PFSK-1 (cell line): Measurements from ENCODE around the gene ZHX3.

ENCODE experiments used
- FOXP2 ChIP-seq: optimal IDR thresholded peaks from 2 replicates; pipeline ENCODE3; 2011; ENCODE audit warnings: borderline replicate concordance, control low read depth, inconsistent platforms; ENCODE audit not compliant: insufficient read depth; ENCODE audit errors: extremely low read length, extremely low read depth
- POLR2AphosphoS5 ChIP-seq: IDR thresholded peaks from 2 replicates; pipeline ENCODE4 v1.6.1; 2012; ENCODE audit warnings: low read depth, mild to moderate bottlenecking, control low read depth, low read length, moderate library complexity
- SIN3A ChIP-seq: IDR thresholded peaks from 2 replicates; pipeline ENCODE4 v1.6.1; 2012; ENCODE audit warnings: mild to moderate bottlenecking, low read length, moderate library complexity, borderline replicate concordance; ENCODE audit not compliant: insufficient read depth
- TAF1 ChIP-seq: IDR thresholded peaks from 2 replicates; pipeline ENCODE4 v1.6.1; 2012; ENCODE audit warnings: low read length, control low read depth, borderline replicate concordance; ENCODE audit not compliant: insufficient read depth
- TF ChIP-seq, protein P1 (sequence below), 2 experiments: IDR thresholded peaks; 2 replicates each; pipeline versions ENCODE4 v1.6.1 to v1.8.0; 2011 to 2012; ENCODE audit warnings: low read depth in 2 of 2, low read length in 2 of 2, control low read depth in 1 of 2, inconsistent platforms in 1 of 2, mild to moderate bottlenecking in 1 of 2, moderate library complexity in 1 of 2; ENCODE audit not compliant: insufficient read depth in 1 of 2

DNA sequence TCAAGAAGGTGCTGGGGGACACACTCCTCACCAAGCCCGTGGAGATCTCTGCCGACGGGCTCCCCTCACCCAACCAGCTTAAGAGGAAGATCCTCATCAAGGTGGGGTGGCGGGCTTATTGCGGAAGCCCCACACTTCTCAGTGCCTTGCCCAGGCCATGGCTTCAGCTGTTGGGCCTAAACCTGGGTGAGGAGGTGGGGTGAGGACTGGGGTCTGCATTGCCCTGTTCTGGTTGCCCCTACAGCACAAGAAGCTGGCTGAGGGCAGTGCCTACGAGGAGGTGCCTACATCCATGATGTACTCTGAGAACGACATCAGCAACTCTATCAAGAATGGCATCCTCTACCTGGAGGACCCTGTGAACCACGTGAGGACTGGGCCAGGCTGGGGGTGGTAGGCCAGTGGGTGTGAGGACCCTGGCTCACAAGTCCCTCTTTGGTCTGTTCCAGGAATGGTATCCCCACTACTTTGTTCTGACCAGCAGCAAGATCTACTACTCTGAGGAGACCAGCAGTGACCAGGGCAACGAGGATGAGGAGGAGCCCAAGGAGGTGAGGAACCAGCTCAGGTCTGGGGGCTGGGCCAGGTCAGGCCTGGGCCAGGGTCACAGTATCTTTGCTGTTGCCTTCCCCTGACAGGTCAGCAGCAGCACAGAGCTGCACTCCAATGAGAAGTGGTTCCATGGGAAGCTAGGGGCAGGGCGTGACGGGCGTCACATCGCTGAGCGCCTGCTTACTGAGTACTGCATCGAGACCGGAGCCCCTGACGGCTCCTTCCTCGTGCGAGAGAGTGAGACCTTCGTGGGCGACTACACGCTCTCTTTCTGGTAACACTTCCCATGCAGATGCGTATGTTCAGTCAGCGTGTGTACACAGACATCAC, 152.3 kb downstream of the ZHX3 start:
- no peak for TF ChIP-seq SIN3A
- TF ChIP-seq POLR2AphosphoS5, result no peak
- TF ChIP-seq TAF1, result no peak
- TF ChIP-seq, protein P1, sequence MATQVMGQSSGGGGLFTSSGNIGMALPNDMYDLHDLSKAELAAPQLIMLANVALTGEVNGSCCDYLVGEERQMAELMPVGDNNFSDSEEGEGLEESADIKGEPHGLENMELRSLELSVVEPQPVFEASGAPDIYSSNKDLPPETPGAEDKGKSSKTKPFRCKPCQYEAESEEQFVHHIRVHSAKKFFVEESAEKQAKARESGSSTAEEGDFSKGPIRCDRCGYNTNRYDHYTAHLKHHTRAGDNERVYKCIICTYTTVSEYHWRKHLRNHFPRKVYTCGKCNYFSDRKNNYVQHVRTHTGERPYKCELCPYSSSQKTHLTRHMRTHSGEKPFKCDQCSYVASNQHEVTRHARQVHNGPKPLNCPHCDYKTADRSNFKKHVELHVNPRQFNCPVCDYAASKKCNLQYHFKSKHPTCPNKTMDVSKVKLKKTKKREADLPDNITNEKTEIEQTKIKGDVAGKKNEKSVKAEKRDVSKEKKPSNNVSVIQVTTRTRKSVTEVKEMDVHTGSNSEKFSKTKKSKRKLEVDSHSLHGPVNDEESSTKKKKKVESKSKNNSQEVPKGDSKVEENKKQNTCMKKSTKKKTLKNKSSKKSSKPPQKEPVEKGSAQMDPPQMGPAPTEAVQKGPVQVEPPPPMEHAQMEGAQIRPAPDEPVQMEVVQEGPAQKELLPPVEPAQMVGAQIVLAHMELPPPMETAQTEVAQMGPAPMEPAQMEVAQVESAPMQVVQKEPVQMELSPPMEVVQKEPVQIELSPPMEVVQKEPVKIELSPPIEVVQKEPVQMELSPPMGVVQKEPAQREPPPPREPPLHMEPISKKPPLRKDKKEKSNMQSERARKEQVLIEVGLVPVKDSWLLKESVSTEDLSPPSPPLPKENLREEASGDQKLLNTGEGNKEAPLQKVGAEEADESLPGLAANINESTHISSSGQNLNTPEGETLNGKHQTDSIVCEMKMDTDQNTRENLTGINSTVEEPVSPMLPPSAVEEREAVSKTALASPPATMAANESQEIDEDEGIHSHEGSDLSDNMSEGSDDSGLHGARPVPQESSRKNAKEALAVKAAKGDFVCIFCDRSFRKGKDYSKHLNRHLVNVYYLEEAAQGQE (IDR thresholded peaks at IDR 0.05; ENCODE audit: insufficient read depth in 1 of 2, low read depth in 2 of 2, low read length in 2 of 2), result no peak
- TF ChIP-seq FOXP2, result no peak
